Stimulated activated CD4-positive, alpha-beta T cell treated with anti-CD3 and anti-CD28 coated beads, Interleukin-2, amount 100 ng/mL, for 48 hours (primary cell): Measurements from ENCODE around the gene UHMK1.
A peak's percentile ranks its signal among the peaks of the same experiment; 100 is the strongest.

ENCODE experiments used
- DNase-seq, 2 donors: peaks; one replicate each; pipeline ENCODE4 v3.0.0-alpha.2; 2020

UHMK1 gene

DNA sequence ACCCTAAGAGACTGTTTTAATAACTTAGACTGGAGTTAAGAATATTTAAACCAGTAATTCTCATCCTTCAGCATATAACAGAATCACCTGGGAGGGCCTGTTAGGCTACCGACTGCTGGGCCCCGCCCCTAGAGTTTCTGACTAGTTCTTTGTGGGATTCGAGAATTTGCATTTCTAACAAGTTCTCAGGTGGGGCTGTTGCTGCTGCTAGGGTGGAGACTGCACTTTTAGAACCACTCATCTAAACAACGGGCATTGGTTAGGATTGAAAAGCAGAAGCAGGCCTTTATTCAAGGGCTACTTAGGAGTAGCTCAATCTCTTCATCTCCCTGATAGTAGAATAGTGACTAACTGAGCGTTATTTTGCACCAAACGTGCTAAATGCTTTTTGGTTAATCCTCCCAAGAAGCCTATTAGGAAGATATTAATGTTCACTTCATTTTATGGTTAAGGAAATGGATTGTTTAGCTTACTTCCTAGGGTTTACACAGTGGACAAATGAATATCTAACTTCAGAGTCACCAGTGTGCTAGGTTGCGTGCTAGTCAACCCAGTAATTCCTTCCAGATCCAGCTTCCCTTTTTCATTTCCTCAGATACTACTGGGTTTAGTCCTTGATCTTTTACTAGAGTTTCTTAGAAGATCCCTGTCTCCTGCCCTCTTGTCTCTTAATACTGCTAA, 32.8 kb downstream of the UHMK1 start:
- DNase-seq: no peak

- no peak for DNase-seq
These were observed 33.3 kb downstream of the UHMK1 start for GRCh38 chr1:162530988-162531319.

DNA sequence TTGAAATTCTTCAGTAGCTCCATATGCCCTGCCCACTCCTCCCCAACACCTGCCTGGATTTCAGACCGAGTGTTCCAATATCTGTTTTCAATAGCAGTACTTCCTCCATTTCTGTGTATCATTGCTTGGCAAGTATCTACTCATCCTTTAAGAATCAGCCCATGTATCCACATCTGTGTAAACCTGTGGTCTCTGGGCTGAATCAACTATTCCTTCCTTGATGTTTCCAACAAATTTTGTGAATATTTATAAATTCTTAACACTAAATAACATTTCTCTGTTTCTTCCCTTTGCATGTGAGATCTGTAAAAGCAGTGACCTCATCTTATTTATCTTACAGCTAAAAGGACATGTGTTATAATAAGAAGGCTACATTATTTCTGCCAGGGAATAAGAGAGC, 37.9 kb downstream of the UHMK1 start:
- no peak for DNase-seq

- DNase-seq: no peak
These were observed 38.9 kb downstream of the UHMK1 start for GRCh38 chr1:162536511-162536910.

DNA sequence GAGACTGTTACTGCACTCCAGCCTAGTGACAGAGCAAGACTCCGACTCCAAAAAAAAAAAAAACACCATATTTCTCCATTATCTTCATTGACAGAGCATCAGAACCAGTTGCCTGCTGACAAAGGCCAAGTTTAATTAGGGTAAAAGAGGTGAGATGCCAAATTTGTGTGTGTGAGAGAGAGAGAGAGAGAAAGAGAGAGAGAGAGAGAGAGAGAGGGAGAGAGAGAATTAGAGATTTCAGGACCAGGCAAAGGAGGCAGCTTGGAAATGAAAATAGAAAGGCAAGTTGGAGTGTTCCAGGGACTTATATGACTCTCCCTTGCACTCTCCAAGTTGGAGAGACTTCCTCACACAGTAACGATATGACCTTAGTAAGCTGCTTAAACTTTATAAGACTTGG, 39.6 kb downstream of the UHMK1 start:
- no peak for DNase-seq

DNA sequence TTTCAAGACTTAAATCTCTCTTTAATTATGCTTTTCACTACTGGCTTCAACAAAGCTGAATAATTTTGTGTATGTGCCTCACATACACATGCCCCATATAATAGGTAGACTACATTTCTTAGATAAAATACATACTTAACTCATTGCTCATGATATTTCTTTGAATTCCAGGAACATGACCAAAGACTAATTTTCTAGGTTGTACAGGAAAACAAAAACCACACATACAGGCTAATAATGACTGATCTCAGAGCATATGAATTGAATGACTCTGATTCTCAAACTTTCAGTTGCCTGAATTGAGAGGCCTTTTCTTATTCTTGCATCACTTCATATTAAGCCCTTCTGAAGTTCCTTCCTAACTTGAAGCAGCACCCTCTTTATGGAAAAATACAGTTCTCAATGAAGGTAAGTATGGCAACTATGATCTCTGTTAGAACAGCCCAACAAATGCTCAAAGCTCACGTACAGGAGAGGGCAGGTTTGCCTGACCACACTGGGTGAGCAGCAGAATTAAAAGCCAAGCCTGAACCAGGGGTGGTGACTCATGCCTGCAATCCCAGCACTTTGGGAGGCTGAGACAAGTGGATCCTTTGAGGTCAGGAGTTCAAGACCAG, 41.3 kb downstream of the UHMK1 start:
- DNase-seq: no peak

DNA sequence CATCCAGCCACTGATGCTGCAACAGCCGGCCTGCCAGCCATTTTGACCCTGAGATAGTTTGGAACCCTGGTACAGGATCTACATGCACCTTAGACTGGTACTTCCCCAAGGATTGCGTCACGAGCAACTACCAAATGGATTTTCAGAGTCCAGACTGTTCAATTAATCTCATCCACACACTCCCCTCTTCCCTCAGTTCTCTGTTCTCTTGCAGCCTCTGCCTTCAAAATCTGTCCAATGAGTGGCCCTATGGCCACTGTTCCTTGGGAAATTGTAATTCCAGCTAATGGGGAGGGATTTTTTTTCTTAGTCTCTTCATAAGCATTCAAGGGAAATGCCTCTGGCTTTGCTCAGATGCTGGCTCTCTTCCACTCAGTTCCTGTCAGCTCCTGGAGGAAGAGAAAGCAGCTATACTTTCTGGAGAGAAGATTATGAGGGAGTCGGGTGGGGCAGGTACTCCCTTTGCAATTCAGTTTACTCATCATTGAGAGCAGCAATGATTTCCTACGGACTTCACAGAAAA, 44.1 kb downstream of the UHMK1 start:
- DNase-seq: no peak

- no peak for DNase-seq
These were observed 45.6 kb downstream of the UHMK1 start for GRCh38 chr1:162543228-162543627.

DNA sequence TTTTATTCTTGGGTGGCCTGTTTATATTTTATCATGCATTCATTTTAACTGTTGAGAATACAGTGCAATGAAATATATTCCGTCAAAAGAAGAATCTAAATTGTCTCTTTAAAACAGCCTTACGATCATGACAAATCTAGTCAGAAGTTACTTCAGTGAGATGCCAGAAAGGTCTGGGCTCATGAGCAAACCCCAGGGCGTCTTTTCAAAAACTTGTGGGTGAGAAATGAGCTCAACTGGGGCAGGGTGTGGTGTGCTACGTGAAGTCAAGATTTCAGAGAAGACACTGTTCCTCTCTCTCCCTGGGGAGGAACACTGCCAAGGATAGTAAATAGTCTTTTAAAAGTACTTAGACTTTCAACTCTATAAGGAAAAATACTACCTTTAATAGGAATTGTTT, 50.6 kb downstream of the UHMK1 start:
- no peak for DNase-seq

- no peak for DNase-seq
These were observed 51.4 kb downstream of the UHMK1 start for GRCh38 chr1:162549001-162549400.

DNA sequence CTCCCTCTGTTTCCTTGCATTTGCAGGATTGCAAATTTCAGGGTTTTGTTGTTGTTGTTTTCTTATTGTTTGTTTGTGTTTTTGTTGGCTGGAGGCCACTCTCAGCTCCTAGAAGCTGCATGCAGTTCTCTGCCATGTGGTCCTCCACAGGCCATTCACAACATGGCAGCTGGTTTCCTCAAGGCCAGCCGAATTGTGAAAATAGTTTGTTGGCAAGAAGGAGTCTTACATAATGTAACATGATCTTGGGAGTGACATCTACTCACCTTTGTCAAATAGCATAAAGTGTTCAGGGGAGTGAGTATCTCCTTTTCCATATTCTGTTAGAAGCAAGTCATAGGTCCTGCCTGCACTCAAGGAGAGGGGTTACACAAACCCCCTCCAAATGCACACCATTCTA, 53.3 kb downstream of the UHMK1 start:
- no peak for DNase-seq

DNA sequence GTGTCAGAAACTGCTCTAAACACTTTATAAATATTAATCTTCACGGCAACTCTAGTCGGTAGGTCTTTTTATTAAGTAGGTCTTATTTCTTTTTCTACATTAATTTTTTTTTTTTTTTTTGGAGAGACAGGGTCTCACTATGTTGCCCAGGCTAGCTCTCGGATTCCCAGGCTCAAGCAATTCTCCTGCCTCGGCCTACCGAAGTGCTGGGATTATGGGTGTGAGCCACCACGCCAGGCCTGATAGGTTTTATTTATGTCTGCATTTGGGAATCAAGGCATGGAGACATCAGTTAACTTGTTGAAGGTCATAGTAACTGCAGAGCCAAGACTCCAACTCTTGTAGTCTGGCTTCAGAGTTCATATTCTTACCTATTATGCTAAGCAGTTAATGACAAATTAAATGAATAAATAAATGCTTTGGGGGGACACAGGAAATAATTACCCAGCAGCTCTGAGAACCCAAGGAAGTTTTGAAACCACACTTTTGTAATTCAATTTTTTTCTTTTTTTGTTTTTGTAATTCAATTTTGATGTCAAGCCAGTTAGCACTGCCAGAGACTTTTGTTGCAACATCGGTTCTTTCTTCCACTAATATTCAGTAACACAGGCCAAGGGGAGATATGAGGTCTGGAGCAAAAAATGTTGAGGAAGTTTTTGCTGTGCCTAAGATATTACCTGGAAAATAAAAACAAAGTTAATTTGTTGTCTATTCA, 54.5 kb downstream of the UHMK1 start:
- DNase-seq: no peak

DNA sequence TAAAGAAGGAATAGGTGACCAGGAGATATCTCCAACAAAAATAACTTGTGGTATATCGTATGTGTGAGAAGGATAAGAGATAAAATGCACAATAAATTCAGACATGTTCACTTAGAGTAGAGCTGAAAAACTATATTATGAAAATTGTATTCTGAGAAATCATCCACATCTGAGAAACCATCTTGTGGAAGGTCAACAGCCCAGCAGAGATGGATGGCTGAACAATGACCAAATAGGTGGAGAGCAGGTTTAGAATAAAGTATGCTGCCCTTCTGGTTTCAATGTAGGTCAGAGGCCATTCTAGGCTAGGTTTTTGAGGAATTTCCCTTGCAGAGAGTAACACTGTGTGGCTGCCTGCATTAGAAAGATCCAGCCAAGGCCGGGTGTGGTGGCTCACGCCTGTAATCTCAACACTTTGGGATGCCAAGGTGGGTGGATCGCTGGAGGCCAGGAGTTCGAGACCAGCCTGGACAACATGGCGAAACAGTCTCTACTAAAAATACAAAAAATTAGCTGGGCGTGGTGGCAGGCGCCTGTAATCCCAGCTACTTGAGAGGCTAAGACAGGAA, 55.1 kb downstream of the UHMK1 start:
- DNase-seq: no peak

DNA sequence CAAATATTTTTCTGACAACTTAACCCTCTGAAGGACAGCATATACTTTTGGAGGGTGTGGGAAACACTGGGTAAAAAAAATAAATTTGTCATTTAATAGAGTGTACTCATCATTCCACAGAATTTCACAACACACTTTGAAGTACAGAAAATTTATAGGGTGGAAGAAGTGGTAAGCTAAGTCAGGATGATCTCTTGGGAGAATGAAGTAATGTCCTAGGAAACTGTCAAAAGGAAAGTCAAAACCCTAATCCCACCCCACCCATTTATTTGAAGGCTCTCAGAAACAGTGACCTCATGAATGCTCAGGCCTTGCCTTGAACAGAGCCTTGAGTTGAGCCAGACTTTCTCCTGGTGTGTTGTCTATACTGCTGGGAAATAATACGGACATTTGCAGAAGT, 56.6 kb downstream of the UHMK1 start:
- no peak for DNase-seq

- DNase-seq: no peak
These were observed 59.9 kb downstream of the UHMK1 start for GRCh38 chr1:162557536-162557935.

DNA sequence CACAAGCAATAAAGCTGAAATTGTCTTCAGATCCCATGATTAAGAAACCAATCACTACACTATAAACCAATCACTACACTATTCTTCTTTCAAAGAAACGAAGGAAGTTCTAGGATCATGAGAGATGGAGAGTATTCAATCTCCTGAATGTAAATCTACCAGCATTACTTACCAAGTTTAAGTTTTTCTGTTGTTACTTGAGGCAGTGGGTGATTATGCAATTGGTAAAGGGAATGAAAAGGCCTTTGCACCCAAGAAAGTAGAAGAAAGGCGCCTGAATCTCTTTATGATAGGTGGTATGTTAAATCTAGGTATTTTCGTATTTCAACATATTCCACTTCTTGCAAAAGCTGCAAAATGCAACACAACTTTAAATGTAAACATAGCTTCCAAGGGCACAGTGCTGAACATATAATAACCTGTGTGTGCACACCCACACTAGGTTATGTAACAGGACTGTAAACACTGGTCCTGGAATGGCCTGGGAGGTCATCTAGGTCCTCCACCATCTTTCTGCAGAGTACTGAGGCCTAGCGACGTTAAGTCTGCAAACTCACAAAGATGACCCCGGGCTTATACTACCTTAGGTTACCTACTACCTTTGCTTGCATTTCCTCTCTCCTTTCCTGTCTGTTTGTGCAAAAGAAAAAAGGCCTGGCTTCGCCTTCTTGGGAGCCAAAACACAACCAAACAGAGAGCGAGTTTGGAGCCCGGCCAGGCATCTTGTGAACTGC, 62.9 kb downstream of the UHMK1 start:
- DNase-seq: no peak

DNA sequence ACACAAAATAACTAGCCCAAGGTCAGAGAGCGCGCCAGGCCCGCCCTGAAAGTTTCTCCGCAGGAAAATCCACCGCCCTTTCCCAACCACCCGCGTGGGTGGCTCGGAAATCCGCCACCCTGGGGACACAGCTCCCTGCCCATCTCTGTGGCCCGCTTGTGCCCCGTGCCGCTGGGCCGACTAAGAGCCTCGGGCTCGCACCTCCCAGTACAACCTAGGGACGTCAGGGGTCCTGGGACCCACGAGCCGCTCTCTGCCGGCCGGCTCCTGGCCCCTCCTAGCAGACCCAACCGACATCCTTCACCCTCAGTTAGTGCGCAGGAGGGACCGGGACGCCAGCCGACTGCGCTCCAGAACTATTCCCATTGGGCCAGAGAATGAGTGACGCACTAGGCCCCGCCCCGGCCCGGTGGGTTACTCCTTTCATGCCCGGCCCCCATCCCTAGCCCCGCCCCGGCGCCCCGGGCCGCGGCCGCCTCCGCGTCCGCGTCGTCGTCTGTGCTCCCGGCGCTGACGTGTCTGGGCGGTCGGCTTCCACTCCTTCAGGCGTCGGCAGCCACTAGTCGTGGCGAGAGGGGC, 63.5 kb downstream of the UHMK1 start:
- peak; percentile 96 to 98 for DNase-seq

GRCh38 chr1:162561616-162562469, 64.2 kb downstream of the UHMK1 start, which contains the start of gene UAP1:
Gene UAP1 (plus strand): TSS chr1:162561722. CDS start chr1:162566069, 4,347 bp downstream.
- peak; percentile 5 to 20 for DNase-seq

DNA sequence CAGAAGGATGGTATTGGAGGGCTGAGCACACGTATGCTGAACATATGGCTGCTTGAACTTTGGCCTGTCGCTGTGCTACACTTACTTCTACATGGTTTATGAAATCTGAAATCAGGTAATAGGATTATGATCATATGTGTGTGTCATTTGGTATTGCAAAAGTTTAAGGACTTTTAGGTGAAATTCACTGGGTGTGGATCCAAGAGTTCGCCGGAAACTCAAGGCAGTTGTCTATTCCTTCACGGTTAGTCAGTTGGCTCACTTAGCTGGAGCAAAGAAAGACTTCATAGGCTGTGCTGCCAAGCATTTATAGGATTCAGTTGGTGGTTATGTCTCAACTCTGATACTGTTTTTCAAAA, 64.8 kb downstream of the UHMK1 start:
- DNase-seq: no peak

DNA sequence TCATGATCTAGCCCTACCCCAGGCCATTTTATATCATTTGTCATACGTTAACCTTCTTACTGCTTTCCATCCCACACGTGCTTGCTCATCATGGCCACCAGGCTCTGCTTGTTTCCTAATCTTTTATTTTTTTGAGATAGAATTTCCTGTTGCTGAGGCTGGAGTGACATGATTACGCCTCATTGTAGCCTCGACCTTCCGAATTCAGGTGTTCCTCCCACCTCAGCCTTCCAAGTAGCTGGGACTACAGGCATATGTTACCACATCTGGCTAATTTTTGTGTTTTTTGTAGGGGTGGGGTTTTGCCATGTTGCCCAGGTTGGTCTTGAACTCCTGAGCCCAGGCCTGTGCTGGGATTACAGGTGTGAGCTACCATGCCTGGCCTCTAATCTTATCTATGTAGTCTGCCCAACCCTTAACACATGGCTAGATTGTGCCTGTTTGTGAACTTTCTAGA, 67.2 kb downstream of the UHMK1 start:
- no peak for DNase-seq

GRCh38 chr1:162565460-162565859, 67.8 kb downstream of the UHMK1 start:
- DNase-seq: no peak

- no peak for DNase-seq
These were observed 69.3 kb downstream of the UHMK1 start for GRCh38 chr1:162566870-162567269.
